ENCODE measurements around the gene SLC45A3.

The SLC45A3 gene

GRCh38 chr1:205693421-205693991, 13.2 kb upstream of the SLC45A3 start:
- no peaks in the 10 kb centered on the region for H3K36me3 ChIP-seq (replicated peaks)
- no peak for DNase-seq
- H3K4me3 ChIP-seq (ENCODE audit: low read depth, low read length) = no peak overlapping the region
- TF ChIP-seq CTCF (IDR thresholded peaks at IDR 0.05; ENCODE audit: low read depth, low read length, missing control alignments) = no peak
- H3K27me3 ChIP-seq (replicated peaks) = no peaks in the 10 kb centered on the region
- H3K27ac ChIP-seq = no peak overlapping the region
- in situ Hi-C loops (cut with HindIII; ENCODE audit: low pct_ligation_motif_present, low sequenced_read_pairs) = no loop called here

GRCh38 chr1:205692423-205692822, 12.1 kb upstream of the SLC45A3 start:
- in situ Hi-C loops (cut with HindIII; ENCODE audit: low pct_ligation_motif_present, low sequenced_read_pairs) = no loop called here
- Histone ChIP-seq H3K27ac (no peak overlapping the region), H3K27me3 (replicated peaks) (no peaks in the 10 kb centered on the region), H3K36me3 (replicated peaks) (no peaks in the 10 kb centered on the region), H3K4me3 (ENCODE audit: low read depth, low read length) (no peak overlapping the region)
- no peak for TF ChIP-seq CTCF (IDR thresholded peaks at IDR 0.05; ENCODE audit: low read depth, low read length, missing control alignments)
- DNase-seq = no peak

GRCh38 chr1:205690122-205690756, 9.9 kb upstream of the SLC45A3 start:
- no peaks in the 10 kb centered on the region for H3K27me3 ChIP-seq (replicated peaks)
- DNase-seq = no peak
- H3K4me3 ChIP-seq (ENCODE audit: low read depth, low read length) = no peak overlapping the region
- H3K36me3 ChIP-seq (replicated peaks) = no peaks in the 10 kb centered on the region
- in situ Hi-C loops (cut with HindIII; ENCODE audit: low pct_ligation_motif_present, low sequenced_read_pairs) = no loop called here
- no peak overlapping the region for H3K27ac ChIP-seq
- no peak for TF ChIP-seq CTCF (IDR thresholded peaks at IDR 0.05; ENCODE audit: low read depth, low read length, missing control alignments)

- TF ChIP-seq CTCF (IDR thresholded peaks at IDR 0.05; ENCODE audit: low read depth, low read length, missing control alignments) = no peak
- DNase-seq = no peak
- no peak overlapping the region for H3K4me3 ChIP-seq (ENCODE audit: low read depth, low read length)
- no peaks in the 10 kb centered on the region for H3K36me3 ChIP-seq (replicated peaks)
- in situ Hi-C loops (cut with HindIII; ENCODE audit: low pct_ligation_motif_present, low sequenced_read_pairs) = no loop called here
- H3K27me3 ChIP-seq (replicated peaks) = no peaks in the 10 kb centered on the region
- H3K27ac ChIP-seq = no peak overlapping the region
Observed at GRCh38 chr1:205689479-205689878, 9.2 kb upstream of the SLC45A3 start.

GRCh38 chr1:205688171-205689080, 8.1 kb upstream of the SLC45A3 start:
- in situ Hi-C loops (cut with HindIII; ENCODE audit: low pct_ligation_motif_present, low sequenced_read_pairs) = no loop called here

More at GRCh38 chr1:205688171-205689080, 8.1 kb upstream of the SLC45A3 start:
- DNase-seq = no peak
- TF ChIP-seq CTCF (IDR thresholded peaks at IDR 0.05; ENCODE audit: low read depth, low read length, missing control alignments) = no peak
- Histone ChIP-seq H3K36me3 (replicated peaks) (no peaks in the 10 kb centered on the region), H3K4me3 (ENCODE audit: low read depth, low read length) (no peak overlapping the region), H3K27me3 (replicated peaks) (no peaks in the 10 kb centered on the region), H3K27ac (no peak overlapping the region)

Data from brain microvascular endothelial cell (primary cell).